Measurements from ENCODE around the gene TRIM41.

TRIM41 gene

GRCh38 chr5:181188700-181189362 is 34.2 kb upstream of the TRIM41 start:
- in situ Hi-C loops (cut with HindIII; ENCODE audit: low pct_unique_long_range_greater_than_20kb, low sequenced_read_pairs): no loop called here
- peak in 1 of 2 experiments; percentile 80 for DNase-seq (ENCODE audit: low read depth in 1 of 2, low spot score in 1 of 2)
- TF ChIP-seq JUND (IDR thresholded peaks at IDR 0.05; ENCODE audit: low read depth): no peak

GRCh38 chr5:181189363-181189961 is 33.6 kb upstream of the TRIM41 start:
- no peak for DNase-seq (ENCODE audit: low read depth in 1 of 2, low spot score in 1 of 2)
- in situ Hi-C loops (cut with HindIII; ENCODE audit: low pct_unique_long_range_greater_than_20kb, low sequenced_read_pairs): no loop called here
- no peak for TF ChIP-seq JUND (IDR thresholded peaks at IDR 0.05; ENCODE audit: low read depth)

GRCh38 chr5:181189962-181190710 is 32.9 kb upstream of the TRIM41 start:
- no peak for DNase-seq (ENCODE audit: low read depth in 1 of 2, low spot score in 1 of 2)
- in situ Hi-C loops (cut with HindIII; ENCODE audit: low pct_unique_long_range_greater_than_20kb, low sequenced_read_pairs): no loop called here
- TF ChIP-seq JUND (IDR thresholded peaks at IDR 0.05; ENCODE audit: low read depth): no peak

- in situ Hi-C loops (cut with HindIII; ENCODE audit: low pct_unique_long_range_greater_than_20kb, low sequenced_read_pairs): no loop called here
- no peak for TF ChIP-seq JUND (IDR thresholded peaks at IDR 0.05; ENCODE audit: low read depth)
- DNase-seq (ENCODE audit: low read depth in 1 of 2, low spot score in 1 of 2): peak in 1 of 2 experiments; percentile 51
Observed at GRCh38 chr5:181190711-181191525, 32.2 kb upstream of the TRIM41 start.

GRCh38 chr5:181191526-181192336 is 31.4 kb upstream of the TRIM41 start:
- peak; percentile 86 to 95 for DNase-seq (ENCODE audit: low read depth in 1 of 2, low spot score in 1 of 2)
- TF ChIP-seq JUND (IDR thresholded peaks at IDR 0.05; ENCODE audit: low read depth): no peak
- in situ Hi-C loops (cut with HindIII; ENCODE audit: low pct_unique_long_range_greater_than_20kb, low sequenced_read_pairs): no loop called here

- no peak for DNase-seq (ENCODE audit: low read depth in 1 of 2, low spot score in 1 of 2)
- in situ Hi-C loops (cut with HindIII; ENCODE audit: low pct_unique_long_range_greater_than_20kb, low sequenced_read_pairs): no loop called here
- TF ChIP-seq JUND (IDR thresholded peaks at IDR 0.05; ENCODE audit: low read depth): no peak
Observed at GRCh38 chr5:181192337-181193046, 30.6 kb upstream of the TRIM41 start.

- no peak for TF ChIP-seq JUND (IDR thresholded peaks at IDR 0.05; ENCODE audit: low read depth)
Observed at GRCh38 chr5:181193656-181194055, 29.4 kb upstream of the TRIM41 start.

GRCh38 chr5:181194489-181195248 is 28.4 kb upstream of the TRIM41 start:
- in situ Hi-C loops (cut with HindIII; ENCODE audit: low pct_unique_long_range_greater_than_20kb, low sequenced_read_pairs): no loop called here
- no peak for TF ChIP-seq JUND (IDR thresholded peaks at IDR 0.05; ENCODE audit: low read depth)
- no peak for DNase-seq (ENCODE audit: low read depth in 1 of 2, low spot score in 1 of 2)

More at GRCh38 chr5:181193656-181194055, 29.4 kb upstream of the TRIM41 start:
- in situ Hi-C loops (cut with HindIII; ENCODE audit: low pct_unique_long_range_greater_than_20kb, low sequenced_read_pairs): no loop called here
- no peak for DNase-seq (ENCODE audit: low read depth in 1 of 2, low spot score in 1 of 2)

- TF ChIP-seq JUND (IDR thresholded peaks at IDR 0.05; ENCODE audit: low read depth): no peak
- no peak for DNase-seq (ENCODE audit: low read depth in 1 of 2, low spot score in 1 of 2)
- in situ Hi-C loops (cut with HindIII; ENCODE audit: low pct_unique_long_range_greater_than_20kb, low sequenced_read_pairs): no loop called here
Observed at GRCh38 chr5:181195249-181195761, 27.8 kb upstream of the TRIM41 start.

GRCh38 chr5:181197326-181197951 is 25.6 kb upstream of the TRIM41 start:
- no peak for DNase-seq (ENCODE audit: low read depth in 1 of 2, low spot score in 1 of 2)
- in situ Hi-C loops (cut with HindIII; ENCODE audit: low pct_unique_long_range_greater_than_20kb, low sequenced_read_pairs): no loop called here
- no peak for TF ChIP-seq JUND (IDR thresholded peaks at IDR 0.05; ENCODE audit: low read depth)

All from T47D (cell line).